HCT116 (cell line): ENCODE measurements around the gene HPCAL1.

Experiments used
- ATF3 ChIP-seq: IDR thresholded peaks from 2 replicates; pipeline ENCODE4 v1.6.1; 2012
- CBX3 ChIP-seq: IDR thresholded peaks from 2 replicates; pipeline ENCODE4 v1.6.1; 2012; ENCODE audit warnings: low read depth
- CTCF ChIP-seq, 3 experiments: fragments of 200-600 bp in 1 of 3; sonication (generic) in 1 of 3; IDR thresholded peaks in 2 of 3; conservative IDR thresholded peaks in 1 of 3; 2 replicates each; pipeline ENCODE4 v1.5.1; 2012 to 2017; ENCODE audit warnings: low read depth in 2 of 3, low read length in 2 of 3, antibody characterized with exemption in 1 of 3, borderline replicate concordance in 1 of 3, control low read depth in 1 of 3, mild to moderate bottlenecking in 1 of 3, mixed read lengths in 1 of 3, mixed run types in 1 of 3, moderate library complexity in 1 of 3; ENCODE audit not compliant: insufficient read depth in 1 of 3
- EZH2 ChIP-seq: fragments of 200-600 bp; sonication (generic); IDR thresholded peaks from 2 replicates; pipeline ENCODE4 v1.6.1; 2017; ENCODE audit warnings: antibody characterized with exemption, mixed run types
- POLR2A ChIP-seq: IDR thresholded peaks from 2 replicates; pipeline ENCODE4 v1.7.0; 2011; ENCODE audit warnings: borderline replicate concordance; ENCODE audit not compliant: insufficient read depth, insufficient read length; ENCODE audit errors: extremely low read depth
- POLR2AphosphoS5 ChIP-seq: IDR thresholded peaks from 2 replicates; pipeline ENCODE4 v1.6.1; 2011; ENCODE audit warnings: mild to moderate bottlenecking, low read depth, low read length, moderate library complexity
- RAD21 ChIP-seq: IDR thresholded peaks from 2 replicates; pipeline ENCODE4 v1.6.1; 2012; ENCODE audit warnings: low read depth, mild to moderate bottlenecking
- REST ChIP-seq: IDR thresholded peaks from 2 replicates; pipeline ENCODE4 v1.6.1; 2012; ENCODE audit warnings: low read depth
- TCF7L2 ChIP-seq: IDR thresholded peaks from 2 replicates; pipeline ENCODE4 v1.7.0; 2011; ENCODE audit warnings: borderline replicate concordance, inconsistent platforms; ENCODE audit not compliant: insufficient read depth, insufficient read length; ENCODE audit errors: extremely low read depth
- YY1 ChIP-seq: IDR thresholded peaks from 2 replicates; pipeline ENCODE4 v1.6.1; 2011; ENCODE audit warnings: low read length, low read depth, moderate library complexity, mild to moderate bottlenecking; ENCODE audit not compliant: insufficient replicate concordance; ENCODE audit errors: extremely low read depth
- ZFX ChIP-seq: fragments of 450-650 bp; IDR thresholded peaks from 2 replicates; pipeline ENCODE4 v1.6.1; 2017

- TF ChIP-seq POLR2A (no peak), REST (no peak), CTCF (IDR thresholded peaks at IDR 0.05 in 2 of 3, conservative IDR thresholded peaks at IDR 0.05 in 1 of 3; ENCODE audit: borderline replicate concordance in 1 of 3, insufficient read depth in 1 of 3, low read depth in 2 of 3, low read length in 2 of 3) (no peak), EZH2 (no peak), CBX3 (no peak), RAD21 (no peak), POLR2AphosphoS5 (no peak), ZFX (no peak), YY1 (no peak), ATF3 (no peak), TCF7L2 (no peak)
Measured at GRCh38 chr2:10471046-10471571, 168.4 kb downstream of the HPCAL1 start.
